Endometrial microvascular endothelial cells (primary cell): ENCODE results near the gene MCRIP2. TPM values are rescaled to one million over a fixed set of nuclear protein-coding genes. Genes with fewer than 3 reads are reported as not detected.

ENCODE experiments used
- in situ Hi-C: cut with HindIII; loops from 2 replicates; pipeline ENCODE4 v1.10.0; 2017; ENCODE audit warnings: low sequenced_read_pairs, low pct_unique_long_range_greater_than_20kb; ENCODE audit errors: inconsistent ontology term
- total RNA-seq: library from RNA; depleted of rRNA; stranded (reverse); fragments of >200 nt; gene quantifications from one replicate; pipeline ENCODE4 v1.2.3, GENCODE V29; 2015; ENCODE audit errors: inconsistent ontology term

MCRIP2 gene
- total RNA-seq, 1 donor from 2014 or later, result 23.4 TPM

- in situ Hi-C loops, result no loop called here
Observed at GRCh38 chr16:629185-629832, 12.3 kb upstream of the MCRIP2 start.

- in situ Hi-C loops, result no loop called here
Observed at GRCh38 chr16:629833-630248, 11.8 kb upstream of the MCRIP2 start.

- in situ Hi-C loops, result no loop called here
Observed at GRCh38 chr16:630249-630814, 11.3 kb upstream of the MCRIP2 start.

GRCh38 chr16:630815-631405 lies 10.7 kb upstream of the MCRIP2 start, which contains the start of gene WFIKKN1:
Gene WFIKKN1 (plus strand): TSS chr16:630985. CDS start chr16:631254, 269 bp downstream.
- in situ Hi-C loops, result no loop called here

- in situ Hi-C loops, result no loop called here
Observed at GRCh38 chr16:631808-632358, 9.7 kb upstream of the MCRIP2 start.

GRCh38 chr16:632486-633335 lies 8.9 kb upstream of the MCRIP2 start:
- in situ Hi-C loops, result no loop called here

GRCh38 chr16:633336-634050 lies 8.1 kb upstream of the MCRIP2 start:
- in situ Hi-C loops, result no loop called here

- in situ Hi-C loops, result no loop called here
Observed at GRCh38 chr16:634051-634670, 7.5 kb upstream of the MCRIP2 start.

GRCh38 chr16:634996-635395 lies 6.6 kb upstream of the MCRIP2 start:
- in situ Hi-C loops, result no loop called here

- in situ Hi-C loops, result no loop called here
Observed at GRCh38 chr16:635573-636205, 5.9 kb upstream of the MCRIP2 start.

- in situ Hi-C loops, result no loop called here
Observed at GRCh38 chr16:636206-637080, 5.2 kb upstream of the MCRIP2 start, which contains the start of gene METTL26. Gene METTL26 (minus strand): TSS chr16:636305. CDS start chr16:636290, 15 bp downstream.

- in situ Hi-C loops, result no loop called here
Observed at GRCh38 chr16:637081-638018, 4.3 kb upstream of the MCRIP2 start.

GRCh38 chr16:638034-638543 lies 3.5 kb upstream of the MCRIP2 start:
- in situ Hi-C loops, result no loop called here

- in situ Hi-C loops, result no loop called here
Observed at GRCh38 chr16:638836-639235, 2.8 kb upstream of the MCRIP2 start.

GRCh38 chr16:640614-641013 lies 1.0 kb upstream of the MCRIP2 start:
- in situ Hi-C loops, result no loop called here
